Suprapubic skin (tissue), 4 donors: ENCODE results near the gene RANBP1. TPM values are rescaled to one million over a fixed set of nuclear protein-coding genes. Genes with fewer than 3 reads are reported as not detected.
"Not testable (repeated sequence)": the region's sequence is repeated elsewhere in the genome, so short reads cannot be mapped to it uniquely, and the experiment has no call there.

Experiments used
- DNase-seq, 2 donors: peaks; one replicate each; pipeline ENCODE4 v3.0.0-alpha.2; 2019; ENCODE audit warnings: low spot score in 2 of 2
- H3K27ac ChIP-seq: fragments of 200-600 bp; sonication (generic); one replicate; pipeline ENCODE4 v1.5.1; 2019
- H3K27me3 ChIP-seq: fragments of 200-600 bp; sonication (generic); one replicate; pipeline ENCODE4 v1.5.1; 2019
- H3K36me3 ChIP-seq: fragments of 200-600 bp; sonication (generic); one replicate; pipeline ENCODE4 v1.5.1; 2019
- H3K4me1 ChIP-seq: fragments of 200-600 bp; sonication (generic); one replicate; pipeline ENCODE4 v1.5.1; 2019
- H3K4me3 ChIP-seq: fragments of 200-600 bp; sonication (generic); one replicate; pipeline ENCODE4 v1.5.1; 2019; ENCODE audit warnings: mild to moderate bottlenecking
- H3K9me3 ChIP-seq: fragments of 200-600 bp; sonication (generic); one replicate; pipeline ENCODE4 v1.5.1; 2019
- EP300 ChIP-seq: sonication (generic); formaldehyde crosslinking; IDR thresholded peaks from one replicate; pipeline ENCODE4 v1.6.1; 2017; ENCODE audit warnings: antibody characterized with exemption
- POLR2A ChIP-seq, 2 donors: fragments of 450-650 bp; IDR thresholded peaks; one replicate each; pipeline ENCODE4 v1.6.1; 2017; ENCODE audit warnings: antibody characterized with exemption in 2 of 2, mild to moderate bottlenecking in 2 of 2, moderate library complexity in 2 of 2
- POLR2AphosphoS5 ChIP-seq, 3 donors: sonication (generic); formaldehyde crosslinking; IDR thresholded peaks; one replicate each; pipeline ENCODE4 v1.6.1; 2017; ENCODE audit warnings: antibody characterized with exemption in 3 of 3
- WGBS: methylation state at CpG from one replicate; pipeline ENCODE4 v1.1.5; 2018; 5-methylcytosine and 5-hydroxymethylcytosine counted together
- total RNA-seq, 4 donors: library from RNA; depleted of rRNA; stranded (reverse); fragments of >200 nt; gene quantifications; one replicate each; pipeline ENCODE4 v1.1.0, GENCODE V29; 2016
- TF ChIP-seq, protein P1 (sequence below), 2 donors: fragments of 200-600 bp in 1 of 2; fragments of 450-650 bp in 1 of 2; sonication (generic) in 1 of 2; IDR thresholded peaks; one replicate each; pipeline ENCODE4 v1.5.1; 2016 to 2019; ENCODE audit warnings: antibody characterized with exemption in 2 of 2, mild to moderate bottlenecking in 1 of 2, moderate library complexity in 1 of 2

The RANBP1 gene
- total RNA-seq, 4 donors from 2014 or later, result 107 to 150 (median 119) TPM

DNA sequence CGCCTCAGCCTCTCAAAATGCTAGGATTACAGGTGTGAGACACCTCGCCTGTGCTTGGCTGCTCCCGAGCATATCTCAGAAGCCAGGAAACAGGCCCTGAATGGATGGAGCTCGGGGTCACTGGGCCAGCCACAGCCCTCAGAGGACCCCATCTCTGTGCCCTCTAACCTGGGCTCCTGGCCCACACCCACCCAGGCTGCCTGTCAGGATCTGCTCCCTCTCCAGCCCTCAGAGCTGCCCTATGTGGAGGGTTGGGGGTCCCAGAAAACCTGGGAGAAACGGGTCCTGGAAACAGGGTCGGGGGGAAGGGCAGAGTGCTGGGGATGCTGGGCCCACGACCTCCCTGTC is 40.1 kb downstream of the RANBP1 start:
- H3K4me1 ChIP-seq, result peaks cover 12% of the 10 kb centered on the region
- H3K27me3 ChIP-seq, result peaks cover 12% of the 10 kb centered on the region
- H3K9me3 ChIP-seq, result no peaks in the 10 kb centered on the region
- TF ChIP-seq POLR2A (IDR thresholded peaks at IDR 0.05) (no peak), POLR2AphosphoS5 (IDR thresholded peaks at IDR 0.05) (no peak)
- 52% methylated on average over 7 of the region's 7 CpGs for WGBS
- H3K4me3 ChIP-seq, result no peak overlapping the region
- H3K27ac ChIP-seq, result no peak overlapping the region
- H3K36me3 ChIP-seq, result no peaks in the 10 kb centered on the region
- DNase-seq, result no peak

DNA sequence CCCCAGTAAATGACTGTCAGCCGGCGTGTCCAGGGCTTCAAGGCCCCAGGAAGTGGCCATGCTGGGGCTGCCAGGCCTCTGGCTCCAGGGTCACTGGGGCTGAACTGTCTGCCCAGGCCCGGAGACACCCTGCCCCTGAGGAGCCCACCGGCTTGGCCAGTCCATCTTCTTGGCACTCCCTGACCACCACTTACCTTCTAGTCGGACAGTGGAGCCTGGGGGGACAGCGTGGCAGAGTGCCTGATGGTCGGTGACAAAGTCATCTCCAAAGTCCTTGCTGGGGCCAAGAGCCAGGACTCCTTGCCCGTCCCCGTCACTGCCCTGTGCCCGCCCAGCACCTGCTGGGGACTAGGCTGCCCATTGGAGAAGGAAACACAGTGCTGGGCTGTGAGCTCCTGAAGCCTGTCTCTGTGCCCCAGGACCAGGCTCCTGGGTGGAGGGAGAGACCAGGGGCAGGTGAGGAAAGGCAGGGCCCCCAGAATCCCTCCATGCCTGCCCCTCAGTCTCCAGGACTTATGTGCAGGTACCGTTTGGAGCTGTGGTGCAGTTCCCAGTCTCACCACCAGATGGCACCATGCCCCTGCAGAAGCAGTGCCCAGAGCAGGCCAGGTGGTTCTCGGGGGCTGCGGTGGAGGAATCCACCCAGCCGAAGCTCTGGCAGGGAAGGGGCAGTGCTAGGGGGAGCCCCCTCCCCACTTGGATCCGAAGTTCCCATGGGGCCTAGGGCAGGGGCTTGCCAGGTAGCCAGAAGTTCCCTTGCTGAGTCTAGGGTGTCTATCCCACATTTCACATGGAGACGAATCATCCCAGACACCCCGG is 40.9 kb downstream of the RANBP1 start:
- H3K27me3 ChIP-seq, result peaks cover 12% of the 10 kb centered on the region
- TF ChIP-seq POLR2AphosphoS5 (IDR thresholded peaks at IDR 0.05) (no peak), POLR2A (IDR thresholded peaks at IDR 0.05) (no peak), EP300 (no peak)
- TF ChIP-seq, protein P1, sequence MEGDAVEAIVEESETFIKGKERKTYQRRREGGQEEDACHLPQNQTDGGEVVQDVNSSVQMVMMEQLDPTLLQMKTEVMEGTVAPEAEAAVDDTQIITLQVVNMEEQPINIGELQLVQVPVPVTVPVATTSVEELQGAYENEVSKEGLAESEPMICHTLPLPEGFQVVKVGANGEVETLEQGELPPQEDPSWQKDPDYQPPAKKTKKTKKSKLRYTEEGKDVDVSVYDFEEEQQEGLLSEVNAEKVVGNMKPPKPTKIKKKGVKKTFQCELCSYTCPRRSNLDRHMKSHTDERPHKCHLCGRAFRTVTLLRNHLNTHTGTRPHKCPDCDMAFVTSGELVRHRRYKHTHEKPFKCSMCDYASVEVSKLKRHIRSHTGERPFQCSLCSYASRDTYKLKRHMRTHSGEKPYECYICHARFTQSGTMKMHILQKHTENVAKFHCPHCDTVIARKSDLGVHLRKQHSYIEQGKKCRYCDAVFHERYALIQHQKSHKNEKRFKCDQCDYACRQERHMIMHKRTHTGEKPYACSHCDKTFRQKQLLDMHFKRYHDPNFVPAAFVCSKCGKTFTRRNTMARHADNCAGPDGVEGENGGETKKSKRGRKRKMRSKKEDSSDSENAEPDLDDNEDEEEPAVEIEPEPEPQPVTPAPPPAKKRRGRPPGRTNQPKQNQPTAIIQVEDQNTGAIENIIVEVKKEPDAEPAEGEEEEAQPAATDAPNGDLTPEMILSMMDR (IDR thresholded peaks at IDR 0.05), result peak; percentile 97 to 99
- no peaks in the 10 kb centered on the region for H3K9me3 ChIP-seq
- H3K27ac ChIP-seq, result no peak overlapping the region
- peak; percentile 92 to 93 for DNase-seq
- WGBS, result 43% methylated on average over 11 of the region's 17 CpGs
- H3K4me1 ChIP-seq, result peaks cover 12% of the 10 kb centered on the region
- H3K4me3 ChIP-seq, result no peak overlapping the region
- no peaks in the 10 kb centered on the region for H3K36me3 ChIP-seq

DNA sequence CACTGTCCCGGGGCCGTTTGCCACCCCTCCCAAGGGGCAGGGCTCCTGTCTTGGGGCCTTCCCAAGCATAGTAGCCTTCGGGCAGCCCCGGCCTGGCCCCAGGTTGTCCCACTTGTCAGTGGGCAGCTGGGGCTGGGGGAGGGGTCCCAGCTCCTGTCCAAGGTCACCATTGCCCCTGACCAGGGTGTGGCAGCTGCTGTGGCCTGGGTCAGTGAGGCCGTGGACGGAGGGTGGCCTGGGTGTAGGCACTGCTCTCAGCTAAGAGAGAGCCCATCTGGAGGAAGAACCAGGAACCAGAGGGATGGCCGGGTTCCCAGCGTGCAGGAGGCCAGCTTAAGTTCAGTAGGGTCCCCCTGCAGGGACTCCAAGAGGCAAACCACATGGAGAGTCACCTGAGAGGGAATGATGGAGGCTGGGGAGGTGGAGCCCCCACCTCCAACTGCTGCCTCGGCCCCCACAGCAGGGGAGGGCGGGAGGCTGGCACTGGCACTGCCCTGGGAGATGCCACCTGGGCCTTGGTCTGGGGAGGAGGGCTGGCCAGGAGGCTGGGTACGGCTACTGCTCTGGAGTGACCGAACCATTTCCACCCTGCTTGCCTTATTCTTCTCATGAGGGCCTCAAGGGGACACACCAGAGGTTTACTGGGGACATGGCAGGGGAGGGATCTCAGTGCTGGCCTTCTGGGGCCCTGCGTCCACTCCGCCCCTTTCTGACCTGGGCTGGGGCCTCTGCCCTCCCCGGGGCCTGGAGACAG is 41.7 kb downstream of the RANBP1 start:
- peaks cover 12% of the 10 kb centered on the region for H3K27me3 ChIP-seq
- no peak for TF ChIP-seq POLR2A (IDR thresholded peaks at IDR 0.05)
- TF ChIP-seq, protein P1 (IDR thresholded peaks at IDR 0.05), result no peak
- TF ChIP-seq EP300, result no peak
- TF ChIP-seq POLR2AphosphoS5 (IDR thresholded peaks at IDR 0.05), result no peak

DNA sequence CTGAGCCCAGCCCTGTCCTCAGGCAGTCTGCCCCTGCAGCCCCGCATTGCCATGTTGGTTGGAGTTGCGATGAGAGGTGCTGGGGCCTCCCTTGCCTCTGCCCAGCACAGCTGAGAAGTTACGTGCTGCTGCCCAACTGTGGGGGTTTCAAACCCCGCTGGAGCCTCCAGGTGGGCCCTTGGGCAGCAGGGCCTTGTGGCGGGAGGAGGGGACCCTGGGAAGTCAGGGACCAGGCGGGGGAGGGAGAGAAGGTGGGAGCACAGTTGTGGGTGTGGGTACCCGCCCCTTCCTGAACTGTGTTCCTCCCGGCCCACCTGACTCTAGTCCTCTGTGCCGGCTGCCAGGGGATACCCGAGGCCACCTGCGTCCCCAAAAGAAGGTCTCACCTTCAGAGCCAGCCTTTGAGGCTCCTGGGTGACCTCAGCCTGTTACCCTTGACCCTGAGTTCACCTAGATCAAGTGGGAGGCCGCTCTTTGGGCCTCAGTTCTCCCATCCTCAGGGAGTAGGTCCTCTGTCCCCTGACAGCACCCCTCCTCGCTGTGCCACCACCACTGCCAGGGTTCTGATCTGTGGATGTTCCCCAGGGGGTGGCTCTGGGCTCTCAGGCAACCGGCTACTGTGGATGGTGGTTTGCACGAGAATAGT is 42.6 kb downstream of the RANBP1 start:
- H3K4me1 ChIP-seq, result peaks cover 12% of the 10 kb centered on the region
- no peak for DNase-seq
- no peak overlapping the region for H3K4me3 ChIP-seq
- H3K27ac ChIP-seq, result no peak overlapping the region
- no peaks in the 10 kb centered on the region for H3K9me3 ChIP-seq
- no peak for TF ChIP-seq EP300
- TF ChIP-seq POLR2A (IDR thresholded peaks at IDR 0.05), result no peak
- TF ChIP-seq POLR2AphosphoS5 (IDR thresholded peaks at IDR 0.05), result no peak
- TF ChIP-seq, protein P1 (IDR thresholded peaks at IDR 0.05), result no peak
- H3K36me3 ChIP-seq, result no peaks in the 10 kb centered on the region
- H3K27me3 ChIP-seq, result peaks cover 12% of the 10 kb centered on the region
- WGBS, result 81% methylated on average over 9 of the region's 15 CpGs

More for the DNA sequence above, 41.7 kb downstream of the RANBP1 start:
- DNase-seq, result no peak
- 37% methylated on average over 11 of the region's 15 CpGs for WGBS
- Histone ChIP-seq H3K27ac (no peak overlapping the region), H3K36me3 (no peaks in the 10 kb centered on the region), H3K4me3 (no peak overlapping the region), H3K4me1 (peaks cover 12% of the 10 kb centered on the region), H3K9me3 (no peaks in the 10 kb centered on the region)

DNA sequence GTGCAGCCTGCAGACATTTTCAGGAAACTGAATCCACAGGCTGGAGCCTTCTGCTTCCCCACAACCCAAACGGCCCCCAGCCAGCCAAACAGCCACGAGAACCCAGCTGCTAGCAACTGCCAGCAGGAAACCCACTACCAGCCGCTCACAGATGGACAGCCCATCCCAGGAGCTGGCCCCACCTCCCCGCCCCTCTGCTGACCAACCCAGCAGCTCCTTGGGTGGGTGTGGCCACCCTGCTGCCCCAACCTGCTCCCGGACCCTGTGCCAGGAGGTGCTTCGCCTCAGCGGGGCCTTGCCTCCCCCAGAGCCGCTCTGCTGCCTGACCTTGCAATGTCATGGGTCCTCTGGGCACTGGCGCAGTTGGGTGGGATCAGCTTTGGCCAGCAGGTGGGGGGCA is 43.2 kb downstream of the RANBP1 start:
- no peaks in the 10 kb centered on the region for H3K9me3 ChIP-seq
- no peak for DNase-seq
- H3K4me1 ChIP-seq, result peaks cover 11% of the 10 kb centered on the region
- H3K4me3 ChIP-seq, result no peak overlapping the region
- H3K36me3 ChIP-seq, result no peaks in the 10 kb centered on the region
- WGBS, result 64% methylated on average over 5 of the region's 9 CpGs
- H3K27me3 ChIP-seq, result peaks cover 12% of the 10 kb centered on the region
- TF ChIP-seq, protein P1 (IDR thresholded peaks at IDR 0.05), result no peak
- no peak for TF ChIP-seq POLR2A (IDR thresholded peaks at IDR 0.05)
- no peak for TF ChIP-seq POLR2AphosphoS5 (IDR thresholded peaks at IDR 0.05)
- no peak for TF ChIP-seq EP300
- no peak overlapping the region for H3K27ac ChIP-seq

DNA sequence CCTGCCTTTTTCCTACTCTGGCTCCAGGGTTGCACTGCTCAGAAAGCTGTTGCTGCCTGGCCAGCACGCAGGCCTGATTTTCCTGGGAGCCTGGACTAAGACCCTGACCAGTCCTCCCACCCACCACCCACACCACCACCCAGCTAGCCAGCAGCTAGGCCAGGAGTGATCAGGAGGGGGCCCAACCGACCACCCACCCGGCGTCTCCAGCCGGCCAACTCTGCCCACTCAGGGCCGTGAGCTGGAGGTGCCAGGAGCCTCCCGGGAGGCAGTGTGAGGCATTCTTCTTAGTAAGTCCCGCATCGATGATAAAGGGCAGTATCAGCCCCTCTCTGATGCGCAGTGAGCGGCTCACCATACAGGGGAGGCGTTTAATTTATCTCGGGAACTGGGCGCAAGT is 43.6 kb downstream of the RANBP1 start:
- 75% methylated on average over 4 of the region's 14 CpGs for WGBS
- H3K27ac ChIP-seq, H3K9me3 ChIP-seq, H3K4me3 ChIP-seq, H3K36me3 ChIP-seq, DNase-seq, H3K4me1 ChIP-seq: not testable (repeated sequence)
- H3K27me3 ChIP-seq, result peaks cover 12% of the 10 kb centered on the region
